NCI-H524 (cell line): Measurements from ENCODE around the gene ZNF780B.
"Not testable (repeated sequence)": the region's sequence is repeated elsewhere in the genome, so short reads cannot be mapped to it uniquely, and the experiment has no call there.

Experiments
- DNase-seq, 2 experiments: peaks; one replicate each; lab custom pipeline; 2025; lab: John Stamatoyannopoulos, UW

Gene ZNF780B

GRCh38 chr19:40055832-40056504 is at the start of gene ZNF780B:
Gene ZNF780B (minus strand): TSS chr19:40056231. CDS start chr19:40050332, 5,899 bp downstream.
- DNase-seq, result peak; percentile 77 to 88

GRCh38 chr19:40104754-40105153 is 48.7 kb upstream of the ZNF780B start:
- no peak for DNase-seq

GRCh38 chr19:40103600-40103999 is 47.6 kb upstream of the ZNF780B start:
- DNase-seq, result no peak

- no peak for DNase-seq
Observed at GRCh38 chr19:40101813-40102212, 45.8 kb upstream of the ZNF780B start.

GRCh38 chr19:40093416-40093815 is 37.4 kb upstream of the ZNF780B start:
- no peak for DNase-seq

GRCh38 chr19:40091205-40092129 is 35.4 kb upstream of the ZNF780B start:
- no peak for DNase-seq

GRCh38 chr19:40090241-40091204 is 34.5 kb upstream of the ZNF780B start, which contains the start of gene ZNF780A:
Gene ZNF780A (minus strand): TSS chr19:40090943. CDS start chr19:40084753, 6,190 bp downstream.
- DNase-seq, result peak; percentile 85 to 90

GRCh38 chr19:40089462-40089861 is 33.4 kb upstream of the ZNF780B start:
- DNase-seq, result no peak

- no peak for DNase-seq
Observed at GRCh38 chr19:40088299-40089047, 32.4 kb upstream of the ZNF780B start.

GRCh38 chr19:40084948-40085347 is 28.9 kb upstream of the ZNF780B start:
- no peak for DNase-seq

GRCh38 chr19:40081411-40081810 is 25.4 kb upstream of the ZNF780B start:
- no peak for DNase-seq

- no peak for DNase-seq
Observed at GRCh38 chr19:40080289-40080688, 24.3 kb upstream of the ZNF780B start.

- DNase-seq, result no peak
Observed at GRCh38 chr19:40078377-40078776, 22.3 kb upstream of the ZNF780B start.

GRCh38 chr19:40070058-40070457 is 14.0 kb upstream of the ZNF780B start:
- no peak for DNase-seq

- no peak for DNase-seq
Observed at GRCh38 chr19:40059624-40060023, 3.6 kb upstream of the ZNF780B start.

GRCh38 chr19:40057166-40057565 is 1.1 kb upstream of the ZNF780B start:
- no peak for DNase-seq

- no peak for DNase-seq
Observed at GRCh38 chr19:40056505-40056904, 474 bp upstream of the ZNF780B start.

GRCh38 chr19:40055049-40055448 is 982 bp downstream of the ZNF780B start:
- DNase-seq, result no peak

GRCh38 chr19:40054632-40055031 is 1.4 kb downstream of the ZNF780B start:
- DNase-seq, result no peak

GRCh38 chr19:40053491-40053890 is 2.5 kb downstream of the ZNF780B start:
- no peak for DNase-seq

GRCh38 chr19:40041718-40042117 is 14.3 kb downstream of the ZNF780B start:
- DNase-seq, result not testable (repeated sequence)
